Transverse colon (tissue), 4 donors: ENCODE results near the gene GRIK4.

Source experiments
- POLR2AphosphoS5 ChIP-seq, 3 donors: sonication (generic); formaldehyde crosslinking; IDR thresholded peaks; one replicate each; pipeline ENCODE4 v1.6.1; 2016; ENCODE audit warnings: antibody characterized with exemption in 3 of 3
- TF ChIP-seq, protein P1 (sequence below), 5 experiments: fragments of 200-600 bp in 3 of 5; fragments of 450-650 bp in 2 of 5; sonication (generic) in 3 of 5; IDR thresholded peaks; 1 replicate in 2 of 5; 2 replicates in 3 of 5; pipeline ENCODE4 v1.5.1; 2016 to 2017; ENCODE audit warnings: antibody characterized with exemption in 5 of 5, inconsistent platforms in 3 of 5, mild to moderate bottlenecking in 2 of 5, moderate library complexity in 1 of 5

DNA sequence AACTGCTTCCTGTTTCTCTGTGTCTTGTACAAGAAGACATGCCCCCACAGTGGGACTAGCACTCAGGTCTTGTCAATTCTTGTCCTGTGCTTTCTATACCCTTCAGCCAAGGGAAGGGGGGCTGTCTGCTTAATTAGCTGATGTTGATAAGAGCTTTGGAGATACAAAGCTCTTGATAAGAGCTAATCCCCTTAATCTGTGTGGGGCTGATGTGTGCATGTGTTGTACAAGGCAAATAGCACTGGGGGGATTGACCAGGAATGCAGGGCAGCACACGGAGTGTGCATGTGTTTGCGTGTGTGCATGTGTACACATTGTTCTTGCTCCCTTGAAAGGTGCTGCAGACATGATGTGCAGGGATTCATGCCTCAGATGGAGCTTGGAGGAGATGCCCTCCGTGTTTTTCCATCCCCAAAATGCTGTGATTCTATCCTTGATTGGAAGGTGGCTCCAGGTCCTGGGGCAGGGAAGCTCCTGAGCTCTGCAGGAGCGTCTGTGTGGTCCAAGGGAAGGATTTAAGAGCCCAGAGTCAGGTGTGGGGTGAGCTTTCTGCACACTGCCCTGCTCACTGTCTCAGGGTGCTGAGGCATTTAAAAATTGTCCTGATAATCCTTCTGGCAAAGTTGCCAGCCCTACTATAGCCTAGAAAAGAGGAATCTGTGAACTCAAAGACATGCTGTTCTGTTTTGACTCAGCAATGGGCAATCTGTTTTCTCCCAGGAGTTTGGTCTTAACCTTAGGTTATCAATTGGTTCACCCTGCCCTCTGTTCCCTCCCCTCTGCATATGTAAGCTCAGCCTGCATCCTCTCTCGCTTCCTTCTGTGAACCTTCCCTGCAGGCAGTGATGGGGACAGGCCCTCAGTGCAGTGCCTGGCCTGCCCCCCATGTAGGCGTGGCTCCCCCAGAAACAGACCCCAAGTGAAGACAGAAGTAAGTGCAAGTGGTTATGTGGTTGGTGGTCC, 102.0 kb downstream of the GRIK4 start:
- TF ChIP-seq, protein P1, sequence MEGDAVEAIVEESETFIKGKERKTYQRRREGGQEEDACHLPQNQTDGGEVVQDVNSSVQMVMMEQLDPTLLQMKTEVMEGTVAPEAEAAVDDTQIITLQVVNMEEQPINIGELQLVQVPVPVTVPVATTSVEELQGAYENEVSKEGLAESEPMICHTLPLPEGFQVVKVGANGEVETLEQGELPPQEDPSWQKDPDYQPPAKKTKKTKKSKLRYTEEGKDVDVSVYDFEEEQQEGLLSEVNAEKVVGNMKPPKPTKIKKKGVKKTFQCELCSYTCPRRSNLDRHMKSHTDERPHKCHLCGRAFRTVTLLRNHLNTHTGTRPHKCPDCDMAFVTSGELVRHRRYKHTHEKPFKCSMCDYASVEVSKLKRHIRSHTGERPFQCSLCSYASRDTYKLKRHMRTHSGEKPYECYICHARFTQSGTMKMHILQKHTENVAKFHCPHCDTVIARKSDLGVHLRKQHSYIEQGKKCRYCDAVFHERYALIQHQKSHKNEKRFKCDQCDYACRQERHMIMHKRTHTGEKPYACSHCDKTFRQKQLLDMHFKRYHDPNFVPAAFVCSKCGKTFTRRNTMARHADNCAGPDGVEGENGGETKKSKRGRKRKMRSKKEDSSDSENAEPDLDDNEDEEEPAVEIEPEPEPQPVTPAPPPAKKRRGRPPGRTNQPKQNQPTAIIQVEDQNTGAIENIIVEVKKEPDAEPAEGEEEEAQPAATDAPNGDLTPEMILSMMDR (IDR thresholded peaks at IDR 0.05), result no peak
- TF ChIP-seq POLR2AphosphoS5 (IDR thresholded peaks at IDR 0.05), result no peak
